GM18870 (cell line): ENCODE measurements around the gene NEURL3.
A peak's percentile ranks its signal among the peaks of the same experiment; 100 is the strongest.
"Not testable (repeated sequence)": the region's sequence is repeated elsewhere in the genome, so short reads cannot be mapped to it uniquely, and the experiment has no call there.

Source experiments
- ATAC-seq: cut with Tn5 transposase; IDR thresholded peaks from one replicate; pipeline ENCODE4 v1.9.1; 2021; ENCODE audit warnings: moderate library complexity; ENCODE audit not compliant: unreplicated experiment

The NEURL3 gene

DNA sequence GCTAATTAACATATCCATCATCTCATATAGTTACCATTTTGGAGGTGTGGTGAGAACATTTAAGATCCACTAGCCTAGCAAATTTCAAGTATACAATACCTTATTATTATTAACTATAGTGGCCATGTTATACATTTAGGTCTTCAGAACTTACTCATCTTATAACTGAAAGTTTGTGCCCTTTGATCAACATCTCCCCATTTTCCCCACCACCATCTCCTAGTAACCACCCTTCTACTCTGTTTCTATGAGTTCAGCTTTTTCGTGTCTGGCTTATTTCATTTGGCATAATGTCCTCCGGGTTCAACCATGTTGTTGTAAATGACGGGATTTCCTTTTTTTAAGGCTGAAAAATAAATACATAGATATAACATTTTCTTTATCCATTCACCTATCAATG is 15.9 kb downstream of the NEURL3 start:
- no peak for ATAC-seq

DNA sequence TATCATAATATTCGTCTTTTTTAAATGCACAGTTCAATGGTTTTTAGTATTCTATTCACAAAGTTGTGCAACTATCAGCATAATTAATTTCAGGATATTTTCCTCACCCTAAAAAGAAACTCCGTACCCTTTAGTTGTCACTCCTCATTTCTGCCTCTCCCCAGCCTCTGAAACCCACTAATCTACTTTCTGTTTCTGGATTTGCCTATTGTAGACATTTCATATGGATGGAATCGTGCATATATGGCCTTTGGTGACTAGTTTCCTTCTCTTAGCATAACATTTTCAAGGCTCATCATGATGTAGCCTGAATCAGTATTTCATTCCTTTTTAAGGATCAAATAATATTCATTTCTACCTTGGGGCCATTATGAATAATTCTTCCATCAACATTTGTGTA is 18.5 kb downstream of the NEURL3 start:
- no peak for ATAC-seq

DNA sequence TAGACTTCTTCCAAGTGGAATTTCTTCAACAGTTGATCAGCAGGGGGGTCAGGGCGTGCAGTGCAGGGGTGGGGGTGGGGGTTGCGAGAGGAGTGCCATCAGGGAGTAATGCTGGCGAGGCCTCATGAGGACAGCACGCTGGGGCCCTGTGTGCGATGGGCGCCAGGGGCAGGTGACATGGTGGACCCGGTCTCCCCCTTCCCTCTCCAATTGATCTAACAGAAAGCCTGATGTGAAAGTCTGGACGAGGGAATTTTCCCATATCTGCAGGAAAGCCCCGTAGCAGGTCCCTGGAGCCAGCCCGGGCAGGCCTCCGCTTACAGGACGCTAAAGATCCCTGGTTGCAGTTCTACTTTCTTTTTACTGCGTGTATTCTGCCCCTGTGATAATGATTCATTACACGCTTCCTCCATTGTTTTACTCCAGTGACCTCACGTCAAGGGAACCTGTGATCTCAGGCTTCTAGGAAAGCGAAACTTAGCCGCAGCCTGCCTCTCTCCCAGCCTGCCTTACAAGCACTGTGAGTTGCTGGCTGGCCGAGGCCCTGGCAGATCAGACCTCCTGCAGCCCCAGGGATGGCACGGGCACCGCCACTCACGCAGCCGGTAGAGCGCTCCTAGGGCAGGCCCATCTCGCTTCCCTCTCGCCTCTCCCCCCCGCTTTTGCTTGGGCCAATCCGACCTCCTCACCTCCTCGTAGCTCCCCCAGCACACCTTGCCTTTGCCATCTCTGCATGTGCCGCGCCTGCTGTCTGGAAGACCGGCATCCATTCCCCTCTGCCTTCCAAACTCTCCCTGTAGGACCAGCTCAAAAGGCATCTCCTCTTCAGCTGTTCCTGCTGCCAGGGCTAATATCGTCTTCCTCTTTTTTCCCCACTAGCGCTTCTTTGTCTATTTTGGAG is 19.2 kb downstream of the NEURL3 start:
- peak; percentile 87 for ATAC-seq

DNA sequence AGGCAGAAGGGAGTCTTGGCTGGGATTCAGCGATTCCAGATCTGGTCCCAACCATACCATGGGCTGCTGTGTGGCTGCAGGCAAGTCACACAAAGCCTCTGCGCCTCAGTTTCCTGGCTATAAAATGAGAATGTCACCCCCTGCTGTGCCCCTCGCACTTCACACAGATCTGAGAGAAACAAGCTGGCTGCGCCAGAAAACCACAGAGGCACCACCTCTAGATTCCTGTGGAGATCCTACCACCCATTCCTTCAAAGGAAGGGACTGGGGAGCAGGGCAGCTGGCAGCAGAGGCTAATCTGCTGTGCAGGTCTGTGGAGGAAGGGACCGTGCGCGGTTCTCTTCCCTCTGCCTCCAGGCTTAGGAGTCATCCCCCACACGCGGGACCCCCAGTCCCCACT is 19.8 kb downstream of the NEURL3 start:
- ATAC-seq, result no peak

DNA sequence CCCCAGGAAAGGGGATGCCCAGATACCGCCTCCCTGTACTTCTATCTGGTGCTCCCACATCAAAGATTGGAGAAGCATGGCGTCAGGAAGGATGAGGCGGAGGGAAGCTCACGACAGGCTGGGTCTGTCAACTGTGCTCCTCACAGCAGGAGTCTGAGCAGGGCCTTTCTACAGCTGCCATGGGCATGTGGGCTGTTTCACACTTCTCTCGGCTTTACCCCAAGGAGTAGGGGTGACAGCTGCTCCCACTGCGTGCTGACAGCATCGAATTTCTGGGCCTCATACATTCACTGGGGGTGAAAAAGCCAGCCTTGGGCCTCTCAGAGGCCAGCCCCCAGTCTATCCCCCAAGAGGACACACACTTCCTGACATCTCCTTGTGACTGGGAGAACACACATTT is 21.1 kb downstream of the NEURL3 start:
- no peak for ATAC-seq

DNA sequence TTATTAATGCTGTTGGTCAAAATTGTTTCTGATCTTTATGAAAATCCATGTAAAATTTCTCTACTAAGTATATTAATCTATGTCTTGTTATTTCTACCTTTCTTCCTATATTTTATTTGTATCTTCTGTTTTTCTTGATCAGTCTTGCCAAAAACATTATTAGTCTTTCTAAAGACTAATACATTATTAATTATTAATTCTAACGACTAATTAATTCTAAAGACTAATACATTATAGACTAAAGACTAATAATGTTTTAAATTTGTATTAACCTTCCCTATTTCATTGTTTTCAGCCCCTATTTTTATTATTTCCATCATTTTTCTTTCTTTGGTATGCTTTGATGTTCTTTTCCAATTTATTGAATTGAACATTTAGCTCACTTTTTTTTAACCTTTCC is 27.7 kb downstream of the NEURL3 start:
- ATAC-seq, result no peak

DNA sequence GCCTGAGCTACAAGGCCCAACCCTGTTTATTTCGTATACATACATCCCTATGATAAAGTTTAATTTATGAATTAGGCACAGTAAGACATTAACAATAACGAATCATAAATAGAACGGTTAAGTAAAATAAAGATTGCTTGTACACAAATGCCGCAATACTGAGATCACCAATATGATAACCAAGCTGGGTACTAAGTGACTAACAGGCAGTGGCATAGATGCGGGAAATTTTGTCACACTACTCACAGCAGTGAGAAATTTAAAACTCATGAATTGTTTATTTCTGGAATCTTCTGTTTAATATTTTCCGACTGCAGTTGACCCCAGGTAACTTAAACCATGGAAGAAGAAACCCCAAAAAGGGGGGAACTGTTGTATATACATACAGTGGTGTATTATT is 33.4 kb downstream of the NEURL3 start:
- no peak for ATAC-seq

DNA sequence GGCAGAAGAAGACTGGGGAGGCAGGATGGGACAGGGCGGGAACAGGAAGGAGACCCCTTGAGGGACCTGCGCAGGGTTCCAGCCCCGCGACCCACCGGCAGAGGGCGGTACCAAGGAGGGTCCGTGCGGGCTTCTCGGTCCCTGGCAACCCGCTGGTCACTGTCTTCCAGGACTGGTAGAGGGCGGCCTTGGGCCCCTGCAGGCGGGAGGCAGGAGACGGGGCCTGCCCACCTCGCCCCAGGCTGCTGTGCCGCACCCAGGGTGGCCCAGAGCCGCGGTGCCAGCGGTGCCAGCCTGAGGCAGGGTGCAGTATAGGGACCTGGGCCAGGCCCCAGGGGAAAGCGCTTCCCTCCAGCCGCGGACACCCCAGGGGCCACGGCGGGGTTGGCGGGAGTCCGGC is 34.5 kb downstream of the NEURL3 start:
- ATAC-seq, result no peak

DNA sequence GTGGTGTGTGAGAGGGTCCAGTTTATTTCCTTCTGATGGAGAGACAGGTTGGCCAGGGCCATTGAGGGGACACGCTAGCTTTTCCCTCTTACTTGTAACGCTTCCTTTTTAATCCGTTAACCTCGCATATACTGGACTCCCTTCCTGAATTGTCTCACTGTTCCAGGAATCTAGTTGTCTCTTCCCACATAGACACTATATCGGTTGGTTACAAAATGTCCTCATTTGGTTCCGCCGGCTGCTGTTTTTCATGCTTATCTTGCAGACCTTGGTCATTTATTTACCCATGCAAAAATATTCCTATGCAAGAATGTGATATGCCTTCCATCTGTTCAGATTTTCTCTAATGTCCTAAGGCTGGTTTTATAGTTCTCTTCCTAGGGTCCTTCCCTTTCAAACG is 35.0 kb downstream of the NEURL3 start:
- ATAC-seq, result no peak

DNA sequence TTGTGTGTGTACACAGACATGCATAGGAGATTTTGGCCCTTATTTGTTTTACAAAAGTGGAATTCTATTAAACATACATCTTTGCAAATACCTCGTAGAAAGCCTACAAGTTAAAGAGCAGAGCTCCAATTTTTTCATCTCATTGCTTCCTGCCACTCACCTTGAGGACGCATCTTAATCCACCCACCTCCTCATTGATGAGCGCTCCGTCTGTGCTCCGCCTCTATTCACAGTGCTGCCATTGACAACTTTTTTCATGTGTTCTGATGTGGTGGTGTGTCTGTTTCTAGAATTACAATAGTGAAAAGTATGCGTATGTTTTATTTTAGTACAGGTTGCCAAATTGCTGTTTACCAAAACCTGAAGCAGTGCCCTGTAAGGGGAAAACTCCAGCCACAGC is 36.3 kb downstream of the NEURL3 start:
- ATAC-seq, result no peak

DNA sequence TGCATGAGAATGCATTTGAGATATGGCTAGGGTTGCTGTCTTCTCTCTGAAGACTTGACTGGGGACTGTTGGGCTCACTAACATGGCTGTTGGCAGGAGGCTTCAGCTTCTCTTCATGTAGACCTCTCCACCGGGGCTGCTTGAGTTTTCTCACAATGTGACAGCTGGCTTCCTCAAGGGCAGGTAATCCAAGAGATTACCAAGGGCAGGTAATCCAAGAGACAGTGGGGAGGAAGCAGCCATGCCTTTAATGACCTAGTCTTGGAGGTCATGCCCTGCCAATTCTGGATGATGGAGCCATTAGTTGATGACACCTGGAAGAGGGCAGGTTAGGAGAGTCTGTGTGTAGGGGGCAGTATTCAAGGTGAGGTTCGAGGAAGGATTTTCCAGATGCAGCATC is 40.5 kb downstream of the NEURL3 start:
- no peak for ATAC-seq

DNA sequence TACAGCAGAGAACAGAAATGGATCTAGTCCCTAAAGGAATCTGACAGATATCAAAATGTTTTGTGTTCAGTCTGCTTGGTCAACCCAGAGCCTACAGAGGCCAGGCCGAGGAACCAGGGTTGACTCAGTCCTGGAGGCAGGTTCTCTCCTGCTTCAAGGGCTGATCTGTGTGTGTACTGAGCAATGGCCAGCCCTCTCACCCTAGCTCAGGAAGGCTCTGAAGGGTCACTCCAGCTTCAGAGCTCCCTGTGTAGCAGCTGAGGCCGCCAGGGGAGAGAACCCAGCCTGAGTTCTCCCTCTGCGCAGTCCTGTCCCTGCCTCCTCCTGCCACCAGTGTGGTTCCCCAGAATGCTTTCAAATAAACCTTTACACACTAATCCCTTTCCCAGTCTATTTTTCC is 41.1 kb downstream of the NEURL3 start:
- ATAC-seq, result no peak

DNA sequence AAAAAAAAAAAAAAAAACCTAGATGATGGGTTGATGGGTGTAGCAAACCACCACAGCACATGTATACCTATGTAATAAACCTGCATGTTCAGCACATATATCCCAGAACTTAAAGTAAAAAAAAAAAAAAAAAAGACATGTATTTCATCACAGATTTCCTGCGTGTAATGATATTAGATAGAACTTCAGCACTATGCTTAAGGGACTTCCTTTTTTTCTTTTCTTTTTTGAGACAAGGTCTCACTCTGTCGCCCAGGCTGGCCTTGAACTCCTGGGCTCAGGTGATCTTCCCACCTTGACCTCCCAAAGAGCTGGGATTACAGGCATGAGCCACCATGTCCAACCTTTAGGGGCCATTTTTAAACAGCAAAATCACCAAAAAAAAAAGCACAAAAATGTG is 42.0 kb downstream of the NEURL3 start:
- ATAC-seq, result no peak

DNA sequence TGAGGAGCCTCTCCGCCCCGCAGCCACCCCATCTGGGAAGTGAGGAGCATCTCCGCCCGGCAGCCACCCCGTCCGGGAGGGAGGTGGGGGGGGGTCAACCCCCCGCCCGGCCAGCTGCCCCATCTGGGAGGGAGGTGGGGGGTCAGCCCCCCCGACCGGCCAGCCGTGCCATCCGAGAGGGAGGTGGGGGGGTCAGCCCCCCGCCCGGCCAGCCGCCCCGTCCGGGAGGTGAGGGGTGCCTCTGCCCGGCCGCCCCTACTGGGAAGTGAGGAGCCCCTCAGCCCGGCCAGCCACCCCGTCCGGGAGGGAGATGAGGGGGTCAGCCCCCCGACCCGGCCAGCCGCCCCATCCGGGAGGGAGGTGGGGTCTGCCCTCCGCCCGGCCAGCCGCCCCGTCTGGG is 43.5 kb downstream of the NEURL3 start:
- ATAC-seq, result not testable (repeated sequence)

DNA sequence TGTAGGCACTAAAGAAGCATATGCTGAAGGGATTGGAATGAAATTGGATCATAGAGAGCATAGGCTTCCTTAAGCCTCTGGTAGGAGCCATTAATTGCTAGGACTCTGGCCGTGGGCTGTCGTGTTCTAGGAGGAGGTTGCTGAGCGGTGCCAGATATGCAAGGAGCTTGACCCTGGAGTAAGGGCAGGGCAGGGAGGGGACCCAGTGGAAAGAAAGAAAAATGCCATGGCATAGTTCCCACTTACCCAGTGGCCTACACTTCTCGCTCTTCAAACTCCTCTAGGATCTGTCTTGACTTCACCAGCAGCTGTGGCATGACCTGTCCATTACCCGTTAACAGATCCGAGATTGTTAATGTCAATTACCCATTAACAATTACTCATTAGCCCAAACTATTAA is 53.1 kb downstream of the NEURL3 start:
- ATAC-seq, result no peak

DNA sequence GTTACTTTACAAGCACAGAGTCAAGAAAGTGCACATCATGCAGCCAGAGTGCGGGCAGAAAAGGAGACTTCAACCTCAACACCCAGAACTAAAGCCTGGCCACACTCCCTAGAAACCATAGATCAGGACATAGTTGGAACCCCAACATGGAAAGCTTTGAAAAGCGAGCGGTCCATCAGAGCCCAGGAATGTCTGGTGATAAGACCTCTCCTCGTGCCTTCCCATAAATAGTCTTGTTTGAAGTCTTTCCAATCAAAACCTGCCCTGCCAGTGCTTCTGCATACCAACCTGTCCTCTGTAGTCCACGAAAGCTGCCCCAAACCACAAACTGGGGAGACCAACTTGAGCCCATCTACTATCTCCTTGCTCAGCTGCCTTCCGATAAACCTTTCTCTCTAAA is 55.5 kb downstream of the NEURL3 start:
- ATAC-seq, result no peak

DNA sequence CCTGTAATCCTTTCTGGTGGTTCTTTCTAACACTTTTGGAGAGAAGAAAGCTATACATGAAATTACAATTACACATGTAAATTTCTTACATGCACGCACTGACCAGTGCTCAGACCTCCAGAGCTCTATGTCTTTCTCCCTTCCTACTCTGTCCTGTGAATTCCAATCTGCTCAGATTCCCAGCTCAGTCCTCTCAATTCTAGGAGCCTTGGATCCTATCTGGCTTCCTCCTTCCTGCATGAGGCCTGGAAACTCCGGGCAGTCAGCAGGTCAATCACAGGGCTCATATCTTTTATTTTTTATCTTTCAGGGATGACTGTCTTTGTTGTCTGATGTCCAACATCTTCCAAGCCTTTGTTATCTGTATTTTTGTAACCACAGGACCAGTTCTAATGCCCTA is 56.0 kb downstream of the NEURL3 start:
- no peak for ATAC-seq

DNA sequence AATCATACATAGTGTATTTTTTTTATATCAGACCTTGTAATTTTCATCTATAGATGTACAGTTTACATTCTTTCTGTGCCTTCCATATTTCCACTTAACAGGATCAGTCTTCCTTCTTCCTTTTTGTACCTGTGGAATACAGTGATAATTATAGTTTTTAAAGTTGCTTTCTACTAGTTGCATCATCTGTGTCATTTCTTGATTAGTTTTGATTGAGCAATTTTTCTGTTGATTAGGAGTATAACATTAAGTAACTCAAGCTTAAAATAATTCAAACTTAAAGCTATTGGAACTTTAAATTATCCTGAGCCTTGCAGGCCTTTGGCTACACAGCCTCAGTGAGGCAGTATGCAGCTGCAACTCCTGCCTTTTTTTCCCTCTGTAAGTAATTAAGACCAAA is 57.4 kb downstream of the NEURL3 start:
- ATAC-seq, result no peak
